Measurements from ENCODE around the gene TCL1B.

The TCL1B gene

DNA sequence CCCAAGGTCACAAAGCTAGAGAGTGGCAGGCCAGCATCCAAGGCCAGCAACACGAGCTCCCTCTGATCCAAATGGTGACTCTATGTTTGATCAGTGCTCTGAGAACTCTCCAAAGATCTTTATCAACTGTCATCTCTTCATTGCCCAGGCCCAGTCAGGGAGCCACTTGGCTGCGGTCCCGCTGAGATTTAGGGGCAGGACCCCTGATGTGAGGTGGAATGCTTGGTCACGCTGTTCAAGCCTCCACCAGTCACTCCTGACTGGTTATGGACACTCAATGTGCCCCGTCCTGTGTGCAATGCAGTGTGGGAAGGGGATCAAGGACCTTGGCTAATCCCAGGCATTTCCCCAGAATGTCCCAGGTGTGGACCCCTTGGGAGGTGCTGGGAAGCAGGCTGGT, 19.8 kb upstream of the TCL1B start:
- in situ Hi-C loops (cut with MboI; ENCODE audit: low sequenced_read_pairs) = no loop called here

DNA sequence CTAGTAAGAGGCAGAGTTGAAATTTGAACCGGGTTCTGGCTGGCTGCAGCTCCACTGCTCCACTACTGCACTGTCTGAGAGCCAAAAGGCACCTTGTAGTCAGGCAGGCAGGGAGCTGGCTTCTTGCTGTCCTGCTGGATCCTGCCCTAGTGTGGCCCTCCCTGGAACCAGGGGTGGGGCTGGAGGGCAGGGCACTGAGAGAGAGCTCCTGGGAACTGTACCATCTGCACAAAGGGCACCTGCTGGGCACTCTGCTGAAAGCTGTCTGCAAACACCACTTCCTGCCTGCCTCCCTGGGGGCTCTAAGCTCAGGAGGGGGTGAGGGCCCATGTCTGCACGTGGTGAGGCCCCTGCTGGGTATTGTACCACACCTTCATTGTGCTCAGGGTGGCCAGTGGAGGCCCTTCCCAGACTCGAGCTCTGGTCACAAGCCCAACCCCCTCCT, 19.0 kb upstream of the TCL1B start:
- in situ Hi-C loops (cut with MboI; ENCODE audit: low sequenced_read_pairs) = no loop called here

DNA sequence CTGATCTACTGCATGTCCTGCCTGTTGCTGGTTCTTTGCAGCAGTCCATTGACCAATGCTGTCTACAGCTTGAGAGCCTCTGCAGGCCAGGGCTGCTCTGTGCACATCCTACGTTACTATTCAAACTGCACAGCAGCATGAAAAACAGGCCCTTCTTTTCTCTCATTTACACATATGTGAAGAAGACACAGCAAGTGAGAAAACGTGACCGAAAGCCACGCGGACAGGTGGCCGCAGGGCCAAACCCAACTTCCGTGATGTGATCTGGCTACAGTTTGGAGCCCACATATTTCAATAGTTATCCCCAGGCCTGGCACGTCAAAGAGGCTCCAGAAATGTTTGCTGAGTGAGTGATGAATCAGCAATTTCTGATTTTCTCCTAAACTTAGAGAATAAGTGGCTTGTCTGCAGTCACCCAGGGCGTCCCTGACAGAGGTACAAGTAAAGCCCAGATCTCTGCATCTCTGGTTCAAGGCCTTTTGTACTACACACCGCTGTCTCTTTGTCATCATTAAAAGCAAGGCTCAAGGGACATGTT, 17.9 kb upstream of the TCL1B start:
- in situ Hi-C loops (cut with MboI; ENCODE audit: low sequenced_read_pairs) = no loop called here

DNA sequence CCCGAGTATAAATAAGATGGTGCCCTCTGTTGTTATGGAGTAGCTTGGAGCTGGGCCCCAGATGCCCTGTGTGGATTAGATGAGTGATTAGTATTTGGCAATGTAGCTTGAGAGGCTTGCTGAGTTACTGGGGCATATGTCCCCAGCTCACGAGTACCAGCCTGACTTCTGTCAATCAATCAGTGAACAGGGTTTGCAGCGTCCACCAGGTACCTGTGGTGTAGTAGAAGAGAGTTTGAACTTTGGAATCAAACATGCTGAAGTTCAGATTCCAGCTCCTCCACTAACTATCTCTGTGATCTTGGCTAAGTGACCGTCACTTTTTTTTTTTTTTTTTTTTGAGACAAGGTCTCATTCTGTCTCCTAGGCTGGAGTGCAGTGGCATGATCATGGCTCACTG, 11.6 kb upstream of the TCL1B start:
- in situ Hi-C loops (cut with MboI; ENCODE audit: low sequenced_read_pairs) = loop anchor here (25.0 kb wide), 1 partner anchor 237 kb away; no protein-coding TSS in a partner anchor

- in situ Hi-C loops (cut with MboI; ENCODE audit: low sequenced_read_pairs) = loop anchor here (25.0 kb wide), 1 partner anchor 238 kb away; no protein-coding TSS in a partner anchor
These were observed 10.7 kb upstream of the TCL1B start for GRCh38 chr14:95675486-95675885.

DNA sequence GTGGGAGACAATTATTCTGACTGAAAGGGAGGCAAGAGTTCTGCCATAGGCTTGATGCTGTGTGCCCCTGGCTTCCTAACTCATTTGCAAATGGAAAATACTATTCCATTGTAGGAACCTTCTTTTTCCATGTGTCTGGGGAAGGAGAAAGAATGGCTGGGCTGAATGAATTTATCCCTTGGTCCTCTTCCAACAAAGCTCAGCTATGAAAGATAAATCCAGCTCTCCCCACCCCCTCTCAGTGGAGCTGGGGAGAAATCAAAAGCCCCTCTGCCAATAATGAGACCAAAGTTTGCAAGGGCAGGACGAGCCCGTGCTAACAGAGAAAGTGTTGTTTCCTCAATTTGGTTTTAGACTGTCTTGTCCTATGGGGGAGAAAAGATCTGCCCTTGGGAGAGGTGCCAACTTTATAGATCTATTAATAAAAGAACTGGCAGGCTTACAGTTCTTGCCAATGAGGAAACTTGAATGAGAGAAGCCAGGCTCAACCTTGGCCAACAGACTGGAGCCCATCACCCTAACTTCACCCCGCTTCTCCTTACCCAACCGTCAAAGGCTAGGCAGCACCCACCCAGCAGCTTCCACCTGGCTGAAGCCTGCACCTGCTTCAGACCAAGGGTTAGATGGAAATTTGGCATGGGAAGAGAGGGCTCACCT, 8.9 kb upstream of the TCL1B start:
- in situ Hi-C loops (cut with MboI; ENCODE audit: low sequenced_read_pairs) = loop anchor here (25.0 kb wide), 1 partner anchor 240 kb away; no protein-coding TSS in a partner anchor

GRCh38 chr14:95679148-95679815, 6.9 kb upstream of the TCL1B start:
- in situ Hi-C loops (cut with MboI; ENCODE audit: low sequenced_read_pairs) = loop anchor here (25.0 kb wide), 1 partner anchor 242 kb away; no protein-coding TSS in a partner anchor

DNA sequence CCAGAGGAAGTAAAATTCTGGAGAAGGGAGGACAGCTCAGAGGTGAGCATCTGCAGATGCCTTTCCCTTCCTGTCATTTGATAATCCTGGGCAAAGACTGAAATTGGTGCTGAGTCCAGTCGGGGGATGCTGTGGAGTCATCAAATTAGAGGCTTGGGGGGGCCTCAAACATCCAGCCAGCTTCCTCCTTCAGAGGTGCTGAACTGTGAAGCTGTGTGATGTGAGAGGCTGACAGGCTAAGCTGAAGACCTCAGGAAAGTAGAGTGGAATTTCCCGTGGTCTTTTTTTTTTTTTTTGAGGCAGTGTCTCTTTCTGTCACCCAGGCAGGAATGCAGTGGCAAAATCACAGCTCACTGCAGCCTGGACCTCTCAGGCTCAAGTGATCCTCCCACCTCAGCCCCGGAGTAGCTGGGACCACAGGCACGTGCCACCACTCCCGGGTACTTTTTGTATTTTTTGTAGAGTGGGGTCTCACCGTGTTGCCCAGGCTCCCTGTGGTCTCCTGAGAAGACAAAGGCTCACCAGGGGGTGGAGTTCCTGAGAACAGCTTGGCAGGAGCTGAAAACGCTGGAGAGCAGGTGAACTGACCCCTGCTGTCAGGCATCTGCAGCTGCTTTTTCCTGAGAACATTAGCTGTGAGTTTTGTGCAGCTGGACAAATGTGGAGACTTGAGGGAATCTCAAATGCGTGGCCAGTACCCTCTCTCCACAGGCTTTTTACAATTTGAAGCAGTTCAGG, 6.1 kb upstream of the TCL1B start:
- in situ Hi-C loops (cut with MboI; ENCODE audit: low sequenced_read_pairs) = loop anchor here (25.0 kb wide), 1 partner anchor 243 kb away; no protein-coding TSS in a partner anchor

DNA sequence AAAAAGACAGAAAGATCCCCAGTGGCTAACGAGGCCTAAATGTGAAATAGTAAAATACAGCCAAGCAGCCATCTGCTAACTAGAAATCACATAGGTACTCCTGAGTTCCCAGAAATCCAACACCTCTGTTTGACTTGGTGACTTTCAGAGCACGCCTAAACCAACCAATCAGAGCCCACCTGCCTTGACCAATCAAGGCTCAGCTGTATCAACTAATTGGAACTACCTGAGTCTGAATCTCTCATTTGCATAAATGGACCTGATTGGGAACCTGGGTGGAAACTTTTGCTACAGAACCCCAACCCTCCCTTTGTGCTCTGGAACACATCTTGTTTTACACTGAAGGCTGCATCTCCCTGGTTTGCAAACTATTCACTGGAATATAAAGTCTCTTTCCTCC, 5.1 kb upstream of the TCL1B start:
- in situ Hi-C loops (cut with MboI; ENCODE audit: low sequenced_read_pairs) = loop anchor here (25.0 kb wide), 1 partner anchor 244 kb away; no protein-coding TSS in a partner anchor

- in situ Hi-C loops (cut with MboI; ENCODE audit: low sequenced_read_pairs) = loop anchor here (25.0 kb wide), 1 partner anchor 246 kb away; no protein-coding TSS in a partner anchor
These were observed 2.4 kb upstream of the TCL1B start for GRCh38 chr14:95683793-95684192.

DNA sequence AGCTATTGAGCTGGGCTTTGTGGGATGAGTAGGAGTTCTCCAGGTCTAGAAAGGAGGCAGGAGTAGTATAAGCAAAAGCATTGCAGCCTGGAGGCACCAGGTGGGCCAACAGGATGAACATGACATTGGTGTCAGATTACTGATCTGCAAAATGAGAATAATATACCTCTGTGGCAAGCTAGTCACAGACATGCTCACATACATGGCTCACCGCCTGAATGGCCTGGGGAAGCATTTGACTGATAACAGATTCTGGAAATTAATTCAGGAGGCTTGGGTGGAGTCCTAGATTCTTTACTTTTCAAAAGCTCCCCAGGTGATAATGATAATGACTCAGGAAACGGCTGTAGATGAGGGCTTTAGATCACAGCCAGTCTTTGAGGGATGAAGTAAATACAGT, 709 bp downstream of the TCL1B start:
- in situ Hi-C loops (cut with MboI; ENCODE audit: low sequenced_read_pairs) = loop anchor here (25.0 kb wide), 1 partner anchor 250 kb away; no protein-coding TSS in a partner anchor

DNA sequence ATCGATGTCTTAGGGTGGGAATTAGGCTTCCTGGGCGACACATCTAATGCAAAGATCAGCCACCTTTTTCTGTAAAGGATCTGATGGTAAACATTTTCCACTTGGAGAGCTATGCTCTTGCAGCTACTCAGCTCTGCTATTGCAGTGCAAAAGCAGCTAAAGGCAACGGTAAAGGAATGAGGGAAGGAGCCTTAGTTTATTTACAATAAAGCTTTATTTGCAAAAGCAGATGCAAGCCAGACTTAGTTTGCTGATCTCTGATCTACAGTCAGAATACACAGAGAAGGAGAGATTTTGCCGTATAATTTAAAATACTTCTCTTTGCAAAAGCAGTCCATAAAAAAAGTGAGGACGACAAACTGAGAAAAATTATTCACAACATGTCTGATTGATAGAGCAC, 3.2 kb downstream of the TCL1B start:
- in situ Hi-C loops (cut with MboI; ENCODE audit: low sequenced_read_pairs) = loop anchor here (25.0 kb wide), 1 partner anchor 252 kb away; no protein-coding TSS in a partner anchor

DNA sequence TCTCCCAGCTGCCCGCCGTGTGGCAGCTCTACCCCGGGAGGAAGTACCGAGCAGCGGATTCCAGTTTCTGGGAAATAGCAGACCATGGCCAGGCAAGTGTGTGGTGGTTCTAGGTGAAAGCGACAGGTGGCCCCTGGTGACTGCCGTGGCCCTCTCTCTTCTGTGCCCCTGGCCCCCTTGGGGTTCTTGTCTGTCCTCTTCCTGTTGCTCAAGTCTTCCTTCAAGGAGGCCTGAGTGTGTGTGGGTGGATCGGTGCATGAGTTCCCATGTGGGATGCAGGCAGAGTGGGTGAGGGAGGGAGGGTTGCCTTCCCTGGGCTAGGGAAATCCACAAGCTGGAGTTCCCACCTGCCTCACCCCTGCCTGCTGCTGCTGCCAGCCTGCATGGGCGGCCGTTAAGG, 4.6 kb downstream of the TCL1B start:
- in situ Hi-C loops (cut with MboI; ENCODE audit: low sequenced_read_pairs) = loop anchor here (25.0 kb wide), 1 partner anchor 254 kb away; no protein-coding TSS in a partner anchor

GRCh38 chr14:95691591-95691990, 5.4 kb downstream of the TCL1B start:
- in situ Hi-C loops (cut with MboI; ENCODE audit: low sequenced_read_pairs) = loop anchor here (25.0 kb wide), 1 partner anchor 254 kb away; no protein-coding TSS in a partner anchor

GRCh38 chr14:95692109-95692508, 5.9 kb downstream of the TCL1B start:
- in situ Hi-C loops (cut with MboI; ENCODE audit: low sequenced_read_pairs) = loop anchor here (25.0 kb wide), 1 partner anchor 255 kb away; no protein-coding TSS in a partner anchor

GRCh38 chr14:95695051-95695450, 8.8 kb downstream of the TCL1B start:
- in situ Hi-C loops (cut with MboI; ENCODE audit: low sequenced_read_pairs) = loop anchor here (25.0 kb wide), 1 partner anchor 258 kb away; no protein-coding TSS in a partner anchor

DNA sequence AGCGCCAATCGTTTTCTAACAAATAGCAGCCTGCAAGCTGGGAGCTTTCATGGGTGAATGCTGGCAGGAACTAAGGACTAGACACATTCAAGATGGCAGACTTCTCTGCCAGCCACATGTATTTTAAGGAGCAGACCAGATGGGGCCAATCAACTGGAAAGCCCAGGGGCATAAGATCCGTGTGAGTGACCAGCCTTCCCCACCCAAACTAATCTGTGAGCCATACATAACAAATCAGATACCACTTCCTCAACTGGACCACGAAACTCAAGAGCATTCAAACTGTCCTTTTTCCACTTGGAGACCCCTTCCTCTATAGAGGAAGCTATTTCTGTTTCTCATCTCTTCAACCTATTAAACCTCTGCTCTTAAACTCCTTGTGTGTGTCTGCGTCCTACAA, 9.7 kb downstream of the TCL1B start:
- in situ Hi-C loops (cut with MboI; ENCODE audit: low sequenced_read_pairs) = loop anchor here (25.0 kb wide), 1 partner anchor 259 kb away; no protein-coding TSS in a partner anchor

DNA sequence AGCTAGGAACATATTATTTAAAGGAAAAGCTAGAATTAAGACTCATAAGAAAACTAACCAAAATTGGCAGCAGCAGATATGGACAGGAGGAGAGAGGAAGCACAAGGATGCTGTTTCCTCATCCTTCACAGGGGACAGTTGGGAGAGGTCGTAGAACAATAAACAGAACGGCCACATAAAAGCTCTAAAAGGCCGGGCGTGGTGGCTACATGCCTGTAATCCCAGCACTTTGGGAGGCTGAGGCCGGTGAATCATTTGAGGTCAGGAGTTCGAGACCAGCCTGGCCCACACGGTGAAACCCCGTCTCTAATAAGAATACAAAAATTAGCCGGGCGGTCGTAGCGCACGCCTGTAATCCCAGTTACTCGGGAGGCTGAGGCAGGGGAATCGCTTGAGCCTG, 10.5 kb downstream of the TCL1B start:
- in situ Hi-C loops (cut with MboI; ENCODE audit: low sequenced_read_pairs) = loop anchor here (25.0 kb wide), 1 partner anchor 259 kb away; no protein-coding TSS in a partner anchor

GRCh38 chr14:95697764-95698163, 11.5 kb downstream of the TCL1B start:
- in situ Hi-C loops (cut with MboI; ENCODE audit: low sequenced_read_pairs) = loop anchor here (25.0 kb wide), 1 partner anchor 260 kb away; no protein-coding TSS in a partner anchor

DNA sequence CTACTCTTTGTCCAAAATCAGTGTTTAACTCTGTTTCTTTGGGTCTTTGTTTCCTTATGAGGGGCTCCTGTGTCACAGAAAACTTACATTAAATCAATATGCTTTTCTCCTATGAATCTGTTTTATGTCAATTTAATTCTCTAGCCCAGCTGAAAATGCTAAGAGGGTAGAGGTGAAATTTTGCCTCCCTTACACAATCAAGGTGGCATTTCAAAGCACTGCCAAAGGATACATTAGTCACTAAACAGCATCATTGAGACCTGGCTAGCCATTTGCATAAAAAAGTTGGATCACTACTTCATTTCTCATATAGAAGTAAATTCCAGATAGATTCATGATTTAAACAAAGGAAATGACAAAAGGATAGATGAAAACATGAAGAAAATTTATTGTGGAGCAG, 12.1 kb downstream of the TCL1B start:
- in situ Hi-C loops (cut with MboI; ENCODE audit: low sequenced_read_pairs) = loop anchor here (25.0 kb wide), 1 partner anchor 261 kb away; no protein-coding TSS in a partner anchor
